ENCODE data around the gene TMEM132C.

TMEM132C gene

DNA sequence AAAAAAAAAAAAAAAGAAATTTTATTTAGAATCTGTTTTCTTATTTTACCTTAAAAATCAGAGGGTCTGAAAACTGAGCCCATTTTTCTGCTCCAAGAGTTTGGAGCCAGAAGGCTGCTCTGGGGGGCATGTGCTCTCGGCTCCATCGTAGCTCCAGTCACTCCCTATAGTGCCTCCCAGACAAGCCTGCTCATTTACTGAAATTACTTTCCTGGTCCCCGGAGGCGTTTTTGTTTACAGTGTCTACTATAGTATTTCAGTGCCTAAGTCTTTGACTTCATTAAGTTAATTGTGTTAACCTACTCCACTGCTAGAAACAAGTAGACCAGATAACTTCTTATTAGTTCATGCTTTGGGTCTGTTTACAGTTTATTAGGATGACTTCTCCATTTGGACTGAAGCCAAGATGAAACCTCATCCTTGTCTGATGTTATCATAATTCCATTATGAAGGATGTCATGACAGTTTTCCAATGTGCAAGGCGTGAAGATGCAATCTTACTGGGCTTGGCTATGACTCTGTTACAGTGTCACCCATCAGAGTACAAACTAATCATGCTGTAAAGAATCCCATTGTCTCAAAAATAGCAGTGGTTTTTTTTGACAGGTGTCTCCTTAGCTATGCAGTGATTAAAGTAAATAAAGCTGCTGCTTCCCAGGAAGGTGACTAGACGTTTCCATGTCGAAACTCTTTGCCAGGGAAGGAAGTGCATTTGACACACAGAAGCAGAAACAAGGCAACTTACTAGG lies 182.3 kb downstream of the TMEM132C start:
- Histone ChIP-seq H3K27ac (ENCODE audit: low read depth, low read length) (no peak overlapping the region), H3K4me3 (ENCODE audit: low read depth, low read length) (no peak overlapping the region), H3K36me3 (ENCODE audit: control insufficient read depth, insufficient read depth, low read length) (no peaks in the 10 kb centered on the region), H3K9me3 (ENCODE audit: control insufficient read depth, insufficient read depth, low read depth, low read length) (no peaks in the 10 kb centered on the region), H3K9ac (ENCODE audit: low read length) (no peak overlapping the region), H3K27me3 (ENCODE audit: control insufficient read depth, insufficient read depth, low read length) (no peaks in the 10 kb centered on the region), H3K4me1 (ENCODE audit: control insufficient read depth, insufficient read depth, low read length) (0 out of 2 replicates have a peak, but pooled peaks cover 3% of the 10 kb centered on the region)

DNA sequence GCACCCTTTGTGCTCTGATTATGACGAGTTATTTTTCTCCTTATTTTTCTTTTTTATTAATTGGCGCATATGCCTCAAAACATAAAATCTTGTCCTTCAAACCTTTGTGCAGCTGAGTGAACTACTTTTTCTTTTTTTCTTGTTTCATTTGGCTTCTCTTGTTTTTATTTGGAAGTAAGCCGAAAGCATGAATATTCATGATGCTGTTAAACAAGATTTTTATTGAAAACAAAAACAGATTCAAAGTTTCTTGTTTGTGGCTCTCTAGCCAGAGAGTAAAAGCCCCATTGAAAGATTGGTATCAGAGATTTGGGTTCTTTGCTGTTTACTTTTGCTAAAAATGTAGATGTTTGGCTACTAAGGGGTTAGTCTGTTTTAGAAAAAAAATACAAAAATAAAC lies 183.8 kb downstream of the TMEM132C start:
- H3K9me3 ChIP-seq (ENCODE audit: control insufficient read depth, insufficient read depth, low read depth, low read length), result no peaks in the 10 kb centered on the region
- H3K27me3 ChIP-seq (ENCODE audit: control insufficient read depth, insufficient read depth, low read length), result no peaks in the 10 kb centered on the region
- no peaks in the 10 kb centered on the region for H3K36me3 ChIP-seq (ENCODE audit: control insufficient read depth, insufficient read depth, low read length)
- no peak overlapping the region for H3K9ac ChIP-seq (ENCODE audit: low read length)
- H3K4me3 ChIP-seq (ENCODE audit: low read depth, low read length), result no peak overlapping the region
- H3K4me1 ChIP-seq (ENCODE audit: control insufficient read depth, insufficient read depth, low read length), result no peaks in the 10 kb centered on the region
- no peak overlapping the region for H3K27ac ChIP-seq (ENCODE audit: low read depth, low read length)

DNA sequence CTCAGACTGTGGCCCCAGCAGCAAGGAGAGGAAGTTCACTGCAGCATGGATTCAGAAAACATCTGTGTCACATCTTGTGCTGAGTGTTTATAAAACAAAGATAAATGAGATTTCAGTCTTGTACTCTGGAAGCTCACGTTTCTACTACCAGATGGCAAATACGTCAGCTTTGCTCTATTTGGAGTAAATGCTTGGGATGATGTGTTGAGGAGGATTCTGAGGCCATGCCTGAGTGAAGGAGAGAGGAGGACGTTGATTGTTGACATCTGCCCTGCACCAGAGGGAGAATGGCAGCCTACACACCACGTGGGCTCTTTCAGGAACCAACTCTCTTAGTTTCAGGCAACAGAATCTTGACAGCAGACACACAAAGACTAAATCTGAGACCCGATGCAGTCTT lies 188.9 kb downstream of the TMEM132C start:
- H3K27ac ChIP-seq (ENCODE audit: low read depth, low read length), result no peak overlapping the region
- no peak overlapping the region for H3K4me3 ChIP-seq (ENCODE audit: low read depth, low read length)
- H3K36me3 ChIP-seq (ENCODE audit: control insufficient read depth, insufficient read depth, low read length), result no peaks in the 10 kb centered on the region
- H3K9me3 ChIP-seq (ENCODE audit: control insufficient read depth, insufficient read depth, low read depth, low read length), result no peaks in the 10 kb centered on the region
- peaks cover 7% of the 10 kb centered on the region for H3K4me1 ChIP-seq (ENCODE audit: control insufficient read depth, insufficient read depth, low read length)
- H3K9ac ChIP-seq (ENCODE audit: low read length), result no peak overlapping the region
- H3K27me3 ChIP-seq (ENCODE audit: control insufficient read depth, insufficient read depth, low read length), result no peaks in the 10 kb centered on the region

DNA sequence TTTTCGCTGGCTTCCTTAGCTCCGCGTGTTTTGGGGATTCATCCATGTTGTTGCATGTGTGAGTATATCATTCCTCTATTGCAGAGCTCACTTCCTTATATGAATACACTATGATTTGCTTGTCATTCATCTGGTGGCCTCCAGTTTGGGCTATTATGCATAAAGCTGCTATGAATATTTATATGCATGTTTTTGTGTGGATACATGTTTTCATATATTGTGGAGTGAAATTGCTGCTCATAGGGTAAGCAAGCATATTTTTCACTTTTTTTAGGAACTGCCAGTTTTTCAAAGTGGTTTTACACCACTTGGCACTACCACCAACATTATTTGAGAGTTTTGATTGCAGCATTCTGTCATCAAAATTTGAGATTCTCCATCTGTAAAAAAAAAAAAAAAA lies 190.0 kb downstream of the TMEM132C start:
- Histone ChIP-seq H3K4me1 (ENCODE audit: control insufficient read depth, insufficient read depth, low read length) (peaks cover 7% of the 10 kb centered on the region), H3K4me3 (ENCODE audit: low read depth, low read length) (no peak overlapping the region), H3K9me3 (ENCODE audit: control insufficient read depth, insufficient read depth, low read depth, low read length) (no peaks in the 10 kb centered on the region), H3K9ac (ENCODE audit: low read length) (no peak overlapping the region), H3K27ac (ENCODE audit: low read depth, low read length) (no peak overlapping the region), H3K36me3 (ENCODE audit: control insufficient read depth, insufficient read depth, low read length) (no peaks in the 10 kb centered on the region), H3K27me3 (ENCODE audit: control insufficient read depth, insufficient read depth, low read length) (no peaks in the 10 kb centered on the region)

DNA sequence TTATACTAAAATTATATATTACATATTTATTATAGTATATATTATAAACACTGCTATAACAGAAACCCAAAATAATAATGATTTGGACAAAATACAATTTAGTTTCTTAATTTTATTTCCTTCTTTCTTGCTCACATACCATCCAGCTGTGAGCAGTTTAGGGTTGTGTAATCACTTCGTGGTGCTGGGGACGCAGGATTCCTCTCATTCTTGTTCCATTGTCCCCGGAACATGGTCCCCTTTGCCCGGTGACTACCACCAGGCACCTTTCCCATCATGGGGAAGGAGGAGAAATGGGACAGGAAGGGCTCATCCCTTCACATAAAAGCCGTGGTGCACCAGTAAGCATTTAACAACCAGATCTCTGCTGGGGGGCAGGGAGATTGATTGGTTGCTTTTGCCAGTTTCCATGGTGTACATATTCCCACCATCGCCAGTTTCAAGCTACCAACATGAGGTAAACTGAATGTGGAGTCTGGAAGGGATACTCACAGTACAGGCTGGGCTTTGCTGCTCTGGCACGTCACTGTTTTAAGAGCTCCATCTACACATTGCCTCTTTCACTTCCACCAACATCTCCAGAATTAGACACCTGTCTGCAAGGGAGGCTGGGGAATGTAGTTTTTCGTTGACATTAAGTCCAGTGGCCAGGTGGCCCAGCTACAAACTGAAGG lies 191.5 kb downstream of the TMEM132C start:
- peak overlapping the region; percentile 22; the same call in 1 of the 2 replicates for H3K4me3 ChIP-seq (ENCODE audit: low read depth, low read length)
- H3K9me3 ChIP-seq (ENCODE audit: control insufficient read depth, insufficient read depth, low read depth, low read length), result no peaks in the 10 kb centered on the region
- H3K4me1 ChIP-seq (ENCODE audit: control insufficient read depth, insufficient read depth, low read length), result peaks cover 7% of the 10 kb centered on the region
- no peaks in the 10 kb centered on the region for H3K27me3 ChIP-seq (ENCODE audit: control insufficient read depth, insufficient read depth, low read length)
- no peak overlapping the region for H3K9ac ChIP-seq (ENCODE audit: low read length)
- H3K36me3 ChIP-seq (ENCODE audit: control insufficient read depth, insufficient read depth, low read length), result no peaks in the 10 kb centered on the region
- no peak overlapping the region for H3K27ac ChIP-seq (ENCODE audit: low read depth, low read length)

DNA sequence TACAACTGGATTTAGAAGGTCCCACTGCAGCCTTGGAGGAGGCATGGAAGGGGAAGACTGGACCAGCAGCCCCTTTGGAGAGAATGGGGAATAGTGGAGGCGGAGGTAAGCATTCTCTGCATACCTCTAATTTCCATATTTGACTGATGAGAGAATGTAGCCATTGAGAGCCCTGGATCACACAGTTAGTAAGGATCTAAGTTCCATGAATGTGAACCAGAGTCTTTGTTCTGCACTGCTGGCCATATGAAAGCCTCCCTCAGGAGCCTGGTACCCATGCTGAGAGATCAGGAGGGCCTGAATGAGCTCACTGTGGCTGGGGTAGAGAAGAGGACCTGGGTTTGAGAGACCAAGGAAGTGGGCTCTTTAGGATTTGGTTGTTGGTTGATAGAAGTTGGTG lies 192.1 kb downstream of the TMEM132C start:
- Histone ChIP-seq H3K27me3 (ENCODE audit: control insufficient read depth, insufficient read depth, low read length) (no peaks in the 10 kb centered on the region), H3K9me3 (ENCODE audit: control insufficient read depth, insufficient read depth, low read depth, low read length) (no peaks in the 10 kb centered on the region), H3K9ac (ENCODE audit: low read length) (no peak overlapping the region), H3K36me3 (ENCODE audit: control insufficient read depth, insufficient read depth, low read length) (no peaks in the 10 kb centered on the region), H3K4me3 (ENCODE audit: low read depth, low read length) (peak overlapping the region; percentile 22; the same call in 1 of the 2 replicates), H3K4me1 (ENCODE audit: control insufficient read depth, insufficient read depth, low read length) (peaks cover 7% of the 10 kb centered on the region), H3K27ac (ENCODE audit: low read depth, low read length) (no peak overlapping the region)

DNA sequence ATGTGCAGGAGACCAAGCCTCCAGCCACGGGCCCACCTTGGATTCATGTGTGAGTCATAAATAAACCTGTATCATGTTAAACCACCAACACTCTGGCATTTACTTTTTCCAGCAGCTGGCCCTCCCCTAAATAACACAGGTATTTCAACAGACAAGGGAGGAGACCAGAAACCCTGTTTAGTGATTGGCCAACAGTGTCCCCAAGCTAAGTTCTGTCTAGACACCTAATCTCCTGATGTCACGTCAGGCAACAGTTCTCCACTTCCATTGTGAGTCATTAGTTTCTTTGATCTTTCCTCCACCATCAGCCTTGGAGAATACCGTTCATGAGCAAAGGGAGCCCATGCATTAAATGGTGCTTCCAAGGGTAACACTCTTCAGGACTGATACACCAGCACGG lies 196.9 kb downstream of the TMEM132C start:
- Histone ChIP-seq H3K36me3 (ENCODE audit: control insufficient read depth, insufficient read depth, low read length) (no peaks in the 10 kb centered on the region), H3K27ac (ENCODE audit: low read depth, low read length) (no peak overlapping the region), H3K4me1 (ENCODE audit: control insufficient read depth, insufficient read depth, low read length) (peaks cover under 1% of the 10 kb centered on the region; the same call in 1 of the 2 replicates), H3K4me3 (ENCODE audit: low read depth, low read length) (no peak overlapping the region), H3K27me3 (ENCODE audit: control insufficient read depth, insufficient read depth, low read length) (no peaks in the 10 kb centered on the region), H3K9me3 (ENCODE audit: control insufficient read depth, insufficient read depth, low read depth, low read length) (no peaks in the 10 kb centered on the region), H3K9ac (ENCODE audit: low read length) (no peak overlapping the region)

DNA sequence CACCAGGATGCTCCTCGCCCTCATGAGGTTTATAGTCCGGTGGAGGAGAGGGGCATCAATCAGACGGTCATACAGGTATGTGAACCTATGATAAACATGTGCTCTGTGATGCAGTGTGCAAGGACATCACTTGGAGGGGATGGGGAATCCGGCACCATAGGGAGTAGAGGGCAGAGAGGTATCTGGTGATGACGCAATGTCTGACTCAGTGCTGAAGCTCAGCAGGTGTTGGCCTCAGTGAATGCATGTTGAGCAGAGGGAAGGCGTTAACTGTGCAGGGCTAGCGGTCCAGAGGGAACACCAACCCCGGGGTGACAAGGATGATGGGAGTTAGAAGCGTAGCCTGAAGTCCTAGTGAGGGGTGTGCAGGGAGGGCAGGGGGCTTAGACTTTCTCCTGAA lies 200.9 kb downstream of the TMEM132C start:
- Histone ChIP-seq H3K36me3 (ENCODE audit: control insufficient read depth, insufficient read depth, low read length) (no peaks in the 10 kb centered on the region), H3K9me3 (ENCODE audit: control insufficient read depth, insufficient read depth, low read depth, low read length) (no peaks in the 10 kb centered on the region)

DNA sequence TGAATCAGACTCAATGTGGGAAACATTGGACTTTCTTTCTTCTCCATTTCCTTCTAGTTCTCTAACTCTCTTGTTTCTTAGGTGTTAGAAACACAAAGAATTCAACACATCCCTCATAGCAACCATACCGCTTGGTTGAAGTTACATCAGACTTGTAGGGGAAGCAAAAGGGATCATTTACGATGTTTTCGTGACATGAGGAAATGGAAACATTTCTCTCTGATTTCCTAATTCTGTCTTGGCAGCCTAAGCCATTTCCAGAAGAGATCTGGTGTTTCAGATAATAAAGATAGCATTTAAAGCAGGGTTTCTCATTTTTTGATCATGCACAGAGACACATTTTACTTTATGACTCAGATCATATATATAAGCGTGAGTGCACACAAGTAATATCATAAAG lies 202.0 kb downstream of the TMEM132C start:
- Histone ChIP-seq H3K27me3 (ENCODE audit: control insufficient read depth, insufficient read depth, low read length) (no peaks in the 10 kb centered on the region), H3K9me3 (ENCODE audit: control insufficient read depth, insufficient read depth, low read depth, low read length) (no peaks in the 10 kb centered on the region), H3K9ac (ENCODE audit: low read length) (no peak overlapping the region), H3K4me3 (ENCODE audit: low read depth, low read length) (no peak overlapping the region), H3K36me3 (ENCODE audit: control insufficient read depth, insufficient read depth, low read length) (no peaks in the 10 kb centered on the region), H3K4me1 (ENCODE audit: control insufficient read depth, insufficient read depth, low read length) (no peaks in the 10 kb centered on the region), H3K27ac (ENCODE audit: low read depth, low read length) (no peak overlapping the region)

More for the DNA sequence above, 200.9 kb downstream of the TMEM132C start:
- Histone ChIP-seq H3K27me3 (ENCODE audit: control insufficient read depth, insufficient read depth, low read length) (no peaks in the 10 kb centered on the region), H3K27ac (ENCODE audit: low read depth, low read length) (no peak overlapping the region), H3K4me1 (ENCODE audit: control insufficient read depth, insufficient read depth, low read length) (no peaks in the 10 kb centered on the region), H3K4me3 (ENCODE audit: low read depth, low read length) (no peak overlapping the region), H3K9ac (ENCODE audit: low read length) (no peak overlapping the region)

DNA sequence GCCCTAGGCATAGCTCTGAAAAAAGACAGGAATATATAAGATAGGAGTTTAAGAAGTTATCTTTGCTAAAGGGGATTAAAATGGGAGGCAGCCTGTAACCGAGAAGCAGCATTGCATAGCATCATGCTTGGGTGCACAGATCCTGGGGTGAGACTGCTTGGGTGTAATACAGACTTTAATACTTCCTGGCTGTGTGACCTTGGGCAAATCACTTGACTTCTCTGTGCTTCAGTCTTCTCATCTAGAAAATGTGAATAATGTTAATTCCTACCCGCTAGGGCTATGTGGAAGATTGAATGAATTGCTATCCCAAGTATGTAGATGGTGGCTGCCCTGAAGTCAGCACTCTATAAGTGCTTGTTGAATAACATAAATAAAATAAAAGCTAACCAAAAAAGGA lies 204.5 kb downstream of the TMEM132C start:
- H3K9me3 ChIP-seq (ENCODE audit: control insufficient read depth, insufficient read depth, low read depth, low read length), result no peaks in the 10 kb centered on the region

DNA sequence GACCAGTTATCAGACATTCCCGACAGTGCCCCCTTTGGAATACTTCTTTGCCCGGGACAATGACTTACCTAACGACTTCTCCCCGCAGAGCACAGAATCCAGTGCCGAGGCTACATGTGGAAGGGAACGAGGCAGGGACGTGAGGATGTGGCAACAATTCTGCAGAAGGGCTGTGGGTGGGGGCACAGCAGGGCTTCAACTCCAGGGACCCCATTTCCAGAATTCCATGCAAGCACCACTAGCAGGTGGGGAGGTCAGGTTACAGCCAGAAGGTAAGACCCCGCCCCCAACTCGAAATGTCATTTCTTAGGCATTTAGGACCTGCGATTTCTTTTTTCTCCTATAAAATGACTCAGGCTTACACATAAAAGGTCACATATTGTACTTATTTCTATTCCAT lies 207.9 kb downstream of the TMEM132C start:
- no peaks in the 10 kb centered on the region for H3K9me3 ChIP-seq (ENCODE audit: control insufficient read depth, insufficient read depth, low read depth, low read length)
- no peaks in the 10 kb centered on the region for H3K27me3 ChIP-seq (ENCODE audit: control insufficient read depth, insufficient read depth, low read length)

More for the DNA sequence above, 204.5 kb downstream of the TMEM132C start:
- H3K27ac ChIP-seq (ENCODE audit: low read depth, low read length), result no peak overlapping the region
- H3K27me3 ChIP-seq (ENCODE audit: control insufficient read depth, insufficient read depth, low read length), result no peaks in the 10 kb centered on the region
- no peaks in the 10 kb centered on the region for H3K36me3 ChIP-seq (ENCODE audit: control insufficient read depth, insufficient read depth, low read length)
- H3K9ac ChIP-seq (ENCODE audit: low read length), result no peak overlapping the region
- peaks cover 6% of the 10 kb centered on the region; the same call in 1 of the 2 replicates for H3K4me1 ChIP-seq (ENCODE audit: control insufficient read depth, insufficient read depth, low read length)
- H3K4me3 ChIP-seq (ENCODE audit: low read depth, low read length), result no peak overlapping the region

More for the DNA sequence above, 207.9 kb downstream of the TMEM132C start:
- H3K4me1 ChIP-seq (ENCODE audit: control insufficient read depth, insufficient read depth, low read length), result peaks cover 6% of the 10 kb centered on the region; the same call in 1 of the 2 replicates
- no peak overlapping the region for H3K9ac ChIP-seq (ENCODE audit: low read length)
- no peak overlapping the region for H3K4me3 ChIP-seq (ENCODE audit: low read depth, low read length)
- H3K36me3 ChIP-seq (ENCODE audit: control insufficient read depth, insufficient read depth, low read length), result no peaks in the 10 kb centered on the region
- H3K27ac ChIP-seq (ENCODE audit: low read depth, low read length), result no peak overlapping the region
